Measurements from ENCODE around the gene FAM131C.
"Not testable (repeated sequence)": the region's sequence is repeated elsewhere in the genome, so short reads cannot be mapped to it uniquely, and the experiment has no call there.

Gene FAM131C

DNA sequence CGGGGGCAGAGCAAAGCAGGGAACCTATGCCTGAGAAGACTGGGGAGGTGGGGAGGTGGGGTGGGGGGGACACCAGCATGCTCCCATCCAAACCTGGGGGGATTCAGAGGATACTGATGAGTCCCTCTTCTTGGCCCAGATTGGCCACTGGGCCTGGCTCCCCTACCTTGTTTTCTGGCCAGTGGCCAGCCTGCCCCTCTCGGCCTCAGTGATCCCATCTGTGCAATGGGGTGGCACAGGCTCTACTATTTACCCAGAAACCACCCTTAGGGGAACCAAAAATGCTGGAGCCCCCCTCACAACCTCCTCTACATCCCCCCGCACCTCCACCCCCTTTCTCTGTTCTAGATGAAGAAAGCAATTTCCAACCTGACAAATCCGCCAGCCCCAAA, 16.9 kb downstream of the FAM131C start:
- DNase-seq (ENCODE audit: low read depth); H3K4me3 ChIP-seq (ENCODE audit: low read length): not testable (repeated sequence)

- no peak overlapping the region for H3K4me3 ChIP-seq (ENCODE audit: low read length)
- TF ChIP-seq, protein P1, sequence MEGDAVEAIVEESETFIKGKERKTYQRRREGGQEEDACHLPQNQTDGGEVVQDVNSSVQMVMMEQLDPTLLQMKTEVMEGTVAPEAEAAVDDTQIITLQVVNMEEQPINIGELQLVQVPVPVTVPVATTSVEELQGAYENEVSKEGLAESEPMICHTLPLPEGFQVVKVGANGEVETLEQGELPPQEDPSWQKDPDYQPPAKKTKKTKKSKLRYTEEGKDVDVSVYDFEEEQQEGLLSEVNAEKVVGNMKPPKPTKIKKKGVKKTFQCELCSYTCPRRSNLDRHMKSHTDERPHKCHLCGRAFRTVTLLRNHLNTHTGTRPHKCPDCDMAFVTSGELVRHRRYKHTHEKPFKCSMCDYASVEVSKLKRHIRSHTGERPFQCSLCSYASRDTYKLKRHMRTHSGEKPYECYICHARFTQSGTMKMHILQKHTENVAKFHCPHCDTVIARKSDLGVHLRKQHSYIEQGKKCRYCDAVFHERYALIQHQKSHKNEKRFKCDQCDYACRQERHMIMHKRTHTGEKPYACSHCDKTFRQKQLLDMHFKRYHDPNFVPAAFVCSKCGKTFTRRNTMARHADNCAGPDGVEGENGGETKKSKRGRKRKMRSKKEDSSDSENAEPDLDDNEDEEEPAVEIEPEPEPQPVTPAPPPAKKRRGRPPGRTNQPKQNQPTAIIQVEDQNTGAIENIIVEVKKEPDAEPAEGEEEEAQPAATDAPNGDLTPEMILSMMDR (IDR thresholded peaks at IDR 0.05; ENCODE audit: insufficient read depth, low read depth, low read length, missing control alignments) = peak; percentile 96
- DNase-seq (ENCODE audit: low read depth) = peak; percentile 91
Measured at GRCh38 chr1:16055613-16056520, 17.6 kb downstream of the FAM131C start.

- no peak for DNase-seq (ENCODE audit: low read depth)
- H3K4me3 ChIP-seq (ENCODE audit: low read length) = no peak overlapping the region
- TF ChIP-seq, protein P1 (IDR thresholded peaks at IDR 0.05; ENCODE audit: insufficient read depth, low read depth, low read length, missing control alignments) = no peak
Measured at GRCh38 chr1:16054598-16055540, 18.6 kb downstream of the FAM131C start.

DNA sequence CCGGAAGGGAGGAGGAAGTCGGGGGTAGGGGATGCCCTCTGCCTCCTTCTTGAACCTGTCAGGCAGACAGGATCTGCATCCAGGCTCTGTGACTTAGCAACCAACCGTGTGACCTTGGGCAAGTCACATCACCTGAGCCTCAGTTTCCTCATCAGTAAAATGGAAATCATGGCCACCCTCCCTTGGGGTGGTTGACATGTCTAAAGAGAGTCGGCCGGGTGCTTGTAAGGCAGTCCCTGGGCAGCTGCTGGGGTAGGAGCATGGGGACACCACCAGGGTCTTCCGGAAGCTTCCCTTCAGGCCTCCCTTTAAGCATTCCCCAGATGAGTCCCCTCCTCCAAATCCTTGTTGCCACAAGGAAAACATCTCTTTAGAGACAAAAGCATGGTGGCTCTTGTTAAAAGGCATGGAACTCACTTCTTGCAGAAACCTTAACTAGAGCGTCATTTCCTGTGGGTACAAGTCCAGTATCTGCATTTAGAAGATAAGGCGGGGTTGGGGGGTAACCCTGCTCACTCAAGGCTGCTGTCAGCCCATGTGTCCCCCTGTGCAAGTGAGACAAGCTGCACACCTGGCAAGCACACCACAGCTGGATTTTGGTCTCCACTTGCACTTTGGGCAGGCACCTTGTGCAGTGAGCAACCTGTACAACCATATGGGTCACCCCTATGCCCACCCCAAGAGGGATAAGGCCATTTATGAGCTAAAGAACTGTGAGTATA, 19.5 kb downstream of the FAM131C start:
- TF ChIP-seq, protein P1 (IDR thresholded peaks at IDR 0.05; ENCODE audit: insufficient read depth, low read depth, low read length, missing control alignments) = no peak
- no peak overlapping the region for H3K4me3 ChIP-seq (ENCODE audit: low read length)
- DNase-seq (ENCODE audit: low read depth) = no peak

- DNase-seq (ENCODE audit: low read depth) = not testable (repeated sequence)
Measured at GRCh38 chr1:16051949-16052348, 21.5 kb downstream of the FAM131C start.

DNA sequence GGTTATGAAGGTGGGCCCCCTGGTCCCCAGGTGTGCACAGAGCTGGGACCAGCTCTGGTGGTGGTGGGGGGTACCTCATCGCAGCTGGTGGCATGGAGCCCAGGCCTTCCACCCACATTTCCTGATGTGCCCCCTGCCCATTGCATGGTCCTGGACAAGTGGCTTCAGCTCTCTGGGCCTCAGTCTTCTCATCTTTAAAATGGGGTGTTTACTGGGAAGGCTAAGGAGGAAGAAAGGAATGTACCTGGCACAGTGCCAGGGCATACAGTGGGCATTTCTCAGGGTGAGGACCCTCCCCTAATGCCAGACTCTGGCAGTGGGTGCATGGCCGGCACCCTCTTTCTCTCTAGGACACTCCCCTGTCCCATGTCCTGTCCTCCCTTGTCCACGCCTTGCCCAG, 22.4 kb downstream of the FAM131C start:
- DNase-seq (ENCODE audit: low read depth) = no peak
- TF ChIP-seq, protein P1 (IDR thresholded peaks at IDR 0.05; ENCODE audit: insufficient read depth, low read depth, low read length, missing control alignments) = no peak
- no peak overlapping the region for H3K4me3 ChIP-seq (ENCODE audit: low read length)

More at GRCh38 chr1:16051949-16052348, 21.5 kb downstream of the FAM131C start:
- not testable (repeated sequence) for H3K4me3 ChIP-seq (ENCODE audit: low read length)

DNA sequence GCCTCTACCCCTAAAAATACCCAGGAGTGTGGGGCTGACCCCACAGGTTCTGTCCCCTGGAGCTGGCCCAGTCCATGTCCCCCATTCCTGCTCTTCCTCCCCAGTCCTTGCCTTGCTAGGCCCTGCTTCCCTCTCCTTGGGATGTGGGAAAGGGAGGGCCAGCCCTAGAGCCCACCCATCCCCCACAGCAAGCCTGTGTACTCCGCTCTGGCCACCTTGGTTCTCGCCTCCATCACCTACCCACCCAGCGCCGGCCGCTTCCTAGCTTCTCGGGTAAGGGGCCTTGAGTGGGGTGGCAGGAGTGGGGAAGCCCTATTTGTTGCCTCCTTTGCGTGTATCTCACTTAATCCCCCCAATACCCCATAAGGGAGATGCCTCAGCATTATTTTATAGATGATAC, 23.1 kb downstream of the FAM131C start:
- no peak overlapping the region for H3K4me3 ChIP-seq (ENCODE audit: low read length)
- TF ChIP-seq, protein P1 (IDR thresholded peaks at IDR 0.05; ENCODE audit: insufficient read depth, low read depth, low read length, missing control alignments) = no peak
- DNase-seq (ENCODE audit: low read depth) = no peak
